Stimulated activated CD4-positive, alpha-beta T cell treated with anti-CD3 and anti-CD28 coated beads, Interleukin-2, amount 100 ng/mL, for 4 hours (primary cell): Measurements from ENCODE around the gene KCNMA1.
"Not testable (repeated sequence)": the region's sequence is repeated elsewhere in the genome, so short reads cannot be mapped to it uniquely, and the experiment has no call there.

Experiments
- DNase-seq: peaks from one replicate; pipeline ENCODE4 v3.0.0-alpha.2; 2020; ENCODE audit warnings: low read depth

The KCNMA1 gene

GRCh38 chr10:77531441-77532001 lies 106.1 kb downstream of the KCNMA1 start:
- DNase-seq: no peak

DNA sequence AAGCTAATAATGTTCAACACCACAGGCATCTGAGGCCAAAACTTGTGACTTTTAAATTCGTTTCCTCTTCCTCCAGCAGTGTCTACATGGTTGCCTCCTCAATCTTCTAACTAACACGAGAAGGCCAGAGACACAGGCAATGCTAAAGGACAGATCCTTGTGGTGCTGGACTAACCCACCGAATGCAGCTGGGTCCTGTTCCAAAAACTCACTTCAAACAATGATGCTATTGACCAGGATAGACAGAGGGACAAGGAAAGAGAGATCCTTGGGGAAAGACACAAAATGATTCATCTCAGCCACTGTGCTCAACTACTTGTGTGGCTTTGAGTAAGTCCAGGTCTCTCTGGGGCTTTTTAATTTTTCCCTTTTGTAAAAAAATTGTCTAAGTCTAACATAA lies 107.6 kb downstream of the KCNMA1 start:
- DNase-seq: no peak

DNA sequence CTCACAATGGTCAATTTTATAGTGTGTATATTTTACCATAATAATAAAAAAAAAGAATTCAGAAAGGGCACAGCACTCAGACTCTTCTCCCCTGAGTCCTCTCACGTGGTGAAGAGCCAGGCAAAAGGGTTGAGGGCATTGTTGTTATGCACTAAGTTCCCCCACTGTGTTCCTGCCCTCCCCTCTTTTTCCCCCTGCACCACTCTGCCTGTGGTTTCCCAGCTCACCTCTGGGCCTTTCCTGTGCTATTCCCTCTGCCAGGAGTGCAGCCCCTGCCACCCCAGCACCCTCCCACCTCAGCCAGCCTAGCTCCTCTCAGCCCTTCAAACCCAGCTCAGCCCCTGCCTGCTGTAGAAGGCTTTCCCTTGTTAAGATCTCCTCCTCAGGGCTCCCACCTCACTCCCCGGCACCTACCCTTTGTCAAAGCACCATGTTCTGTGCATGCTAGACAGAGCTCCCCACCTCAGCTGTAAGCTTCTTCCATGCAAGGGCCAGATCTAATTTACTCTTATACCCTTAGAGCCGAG lies 108.5 kb downstream of the KCNMA1 start:
- DNase-seq: no peak

DNA sequence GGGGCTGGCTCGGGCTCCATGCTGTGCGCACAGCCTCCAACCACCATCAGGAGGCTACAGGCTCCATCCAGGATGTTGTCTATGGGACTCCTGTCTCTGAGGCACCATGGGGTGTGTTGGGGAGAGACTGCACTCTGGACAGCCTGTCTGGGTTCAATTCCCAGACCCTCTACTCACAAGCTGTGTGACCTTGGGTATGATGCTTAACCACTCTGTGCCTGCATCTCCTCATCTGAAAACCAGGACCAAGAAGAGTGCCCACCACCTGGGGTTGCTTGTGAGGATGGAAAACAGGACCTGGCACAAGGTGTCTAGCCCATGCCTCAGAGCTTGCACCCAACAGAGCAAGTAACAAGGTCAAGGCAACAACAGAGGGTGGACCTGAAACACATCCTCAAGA lies 109.8 kb downstream of the KCNMA1 start:
- no peak for DNase-seq

GRCh38 chr10:77526868-77527617 lies 110.6 kb downstream of the KCNMA1 start:
- DNase-seq: no peak

- DNase-seq: no peak
Observed at GRCh38 chr10:77524281-77524711, 113.3 kb downstream of the KCNMA1 start.

- no peak for DNase-seq
Observed at GRCh38 chr10:77522268-77522809, 115.3 kb downstream of the KCNMA1 start.

DNA sequence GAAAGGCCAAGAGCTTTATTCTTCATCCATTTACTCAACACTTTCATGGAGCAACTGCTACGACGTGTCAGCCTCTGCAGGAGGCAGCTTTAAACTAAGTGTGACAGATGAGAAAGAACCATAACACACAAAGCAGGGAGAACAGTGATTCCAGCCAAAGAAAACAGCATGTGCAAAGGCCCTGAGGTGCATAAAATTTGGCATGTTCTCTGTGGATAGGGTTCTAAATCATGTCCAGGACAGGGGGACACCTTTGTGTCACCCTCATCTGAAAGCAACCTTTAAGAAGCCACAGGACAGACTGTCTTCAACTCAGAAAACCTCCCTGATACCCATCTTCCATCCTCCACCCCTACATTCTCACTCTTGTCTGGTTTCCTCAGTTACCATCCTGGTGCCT lies 116.6 kb downstream of the KCNMA1 start:
- DNase-seq: no peak

DNA sequence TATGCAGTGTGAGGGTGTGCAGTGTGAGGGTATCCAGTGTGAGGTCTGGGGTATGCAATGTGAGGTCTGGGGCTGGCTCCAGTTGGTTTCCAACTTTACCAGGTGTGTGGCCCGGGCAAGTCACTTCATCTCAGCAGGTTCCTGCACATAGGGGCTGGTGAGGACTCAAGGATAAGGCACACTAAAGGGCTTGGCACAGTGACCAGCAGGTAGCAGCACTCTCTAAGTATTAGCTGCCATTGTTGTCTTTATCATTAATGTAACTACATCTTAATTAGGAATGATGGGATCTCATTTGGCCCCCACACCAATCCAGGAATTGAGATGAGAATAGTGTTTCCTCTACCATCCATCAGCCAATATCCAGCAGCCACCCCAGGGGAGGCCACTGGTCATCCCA lies 117.3 kb downstream of the KCNMA1 start:
- DNase-seq: no peak

GRCh38 chr10:77519791-77520190 lies 117.8 kb downstream of the KCNMA1 start:
- not testable (repeated sequence) for DNase-seq

GRCh38 chr10:77518910-77519274 lies 118.7 kb downstream of the KCNMA1 start:
- no peak for DNase-seq

DNA sequence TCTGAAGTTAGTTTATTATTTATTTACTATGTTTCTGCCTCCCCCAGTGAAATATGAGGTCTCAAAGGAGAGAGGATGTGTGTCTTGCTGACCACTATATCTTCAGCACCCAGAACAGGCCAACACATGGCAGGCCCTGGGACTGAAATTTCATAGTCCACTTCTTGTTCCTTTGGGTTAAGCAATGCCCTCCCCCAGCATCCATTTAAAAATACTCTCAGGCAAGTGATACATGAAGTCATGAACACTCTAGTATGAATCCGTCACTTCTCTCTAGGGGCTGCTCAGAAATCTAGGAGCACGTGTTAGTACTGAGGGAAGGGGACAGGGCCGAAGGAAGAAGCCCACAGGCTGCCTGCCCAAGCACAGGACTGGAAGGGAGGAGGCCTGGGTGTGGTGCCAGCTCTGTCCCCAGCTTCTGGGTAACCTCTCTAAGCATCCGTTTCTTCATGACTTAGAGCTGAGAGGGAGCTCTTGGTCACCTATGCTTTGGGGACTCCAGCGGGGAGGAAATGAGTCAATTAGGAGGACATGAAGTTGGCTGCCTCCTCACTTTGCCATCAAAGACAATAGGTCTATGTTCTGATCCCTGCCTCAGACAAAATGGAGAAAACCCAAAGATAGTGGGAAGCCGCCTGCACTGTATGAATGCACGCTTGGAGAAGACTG lies 119.2 kb downstream of the KCNMA1 start:
- DNase-seq: no peak

GRCh38 chr10:77516575-77516974 lies 121.0 kb downstream of the KCNMA1 start:
- no peak for DNase-seq

- no peak for DNase-seq
Observed at GRCh38 chr10:77514870-77515269, 122.7 kb downstream of the KCNMA1 start.

- DNase-seq: no peak
Observed at GRCh38 chr10:77513781-77514331, 123.8 kb downstream of the KCNMA1 start.

- no peak for DNase-seq
Observed at GRCh38 chr10:77513220-77513619, 124.4 kb downstream of the KCNMA1 start.

- no peak for DNase-seq
Observed at GRCh38 chr10:77512219-77512578, 125.4 kb downstream of the KCNMA1 start.

DNA sequence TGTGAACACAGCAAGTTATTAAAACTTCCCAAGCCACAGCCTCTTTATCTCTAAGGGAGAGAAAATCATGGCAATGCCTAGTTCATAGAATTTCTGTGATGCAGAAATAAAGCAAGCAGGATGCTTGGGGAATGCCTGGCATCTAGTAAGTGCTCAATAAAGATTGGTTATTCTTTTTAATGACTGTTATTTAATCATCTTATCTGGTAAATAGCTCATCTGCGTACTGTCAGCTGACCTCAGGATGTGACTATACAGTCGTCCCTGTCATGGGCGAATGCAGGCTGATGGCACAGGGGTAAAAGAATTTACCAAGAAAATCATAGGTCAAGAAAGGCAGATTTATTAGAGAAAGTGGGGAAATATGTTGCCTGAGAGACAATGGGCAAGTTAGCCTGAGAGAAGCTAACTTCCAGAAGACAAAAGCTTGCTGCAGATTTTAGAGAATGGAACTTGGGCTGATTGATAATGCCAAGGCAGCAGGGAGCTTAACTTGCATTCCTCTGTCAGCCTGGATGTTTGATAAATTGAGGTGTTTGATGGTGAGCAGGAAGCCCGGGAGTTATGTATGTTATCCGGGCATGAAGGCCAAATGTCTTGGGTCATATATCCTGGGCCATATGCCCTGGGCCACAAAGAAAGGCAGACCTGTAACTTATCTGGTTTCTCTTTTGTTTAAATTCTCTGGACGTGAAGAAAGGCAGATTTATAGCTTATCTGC lies 126.0 kb downstream of the KCNMA1 start:
- no peak for DNase-seq

GRCh38 chr10:77510695-77511094 lies 126.9 kb downstream of the KCNMA1 start:
- DNase-seq: no peak

DNA sequence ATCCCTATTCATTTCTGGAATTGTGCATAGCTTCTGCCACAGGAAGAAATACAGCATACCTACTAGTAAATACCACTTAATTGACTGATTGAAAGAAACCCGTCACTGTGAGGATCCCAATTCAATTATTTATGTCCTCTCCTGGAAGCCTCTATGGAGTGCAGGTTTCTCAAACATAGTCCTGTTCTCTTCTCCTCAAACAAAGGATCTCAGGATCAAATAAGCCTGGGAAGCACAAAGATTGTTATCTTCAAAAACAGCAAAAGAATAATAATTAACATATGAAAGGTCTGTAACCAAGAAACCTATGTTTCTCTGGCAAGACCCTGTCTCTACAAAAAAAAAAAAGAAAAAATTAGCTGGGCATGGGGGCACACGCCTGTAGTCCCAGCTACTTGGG lies 127.3 kb downstream of the KCNMA1 start:
- DNase-seq: no peak

DNA sequence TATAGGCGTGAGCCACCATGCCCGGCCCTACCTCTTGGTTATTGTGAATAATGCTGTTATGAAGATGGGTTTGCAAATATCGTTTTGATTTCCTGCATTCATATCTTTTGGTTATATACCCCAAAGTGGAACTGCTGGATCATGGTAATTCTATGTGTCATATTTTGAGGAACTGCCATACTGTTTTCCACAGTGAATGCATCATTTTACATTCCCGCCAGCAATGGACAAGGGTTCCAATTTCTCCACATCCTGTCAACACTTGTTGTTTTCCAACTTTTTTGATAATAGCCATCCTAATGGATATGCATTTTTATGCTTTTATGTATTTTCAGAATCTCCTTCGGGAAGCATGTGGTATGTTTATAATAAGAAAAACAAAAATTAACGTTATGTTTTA lies 128.2 kb downstream of the KCNMA1 start:
- no peak for DNase-seq

DNA sequence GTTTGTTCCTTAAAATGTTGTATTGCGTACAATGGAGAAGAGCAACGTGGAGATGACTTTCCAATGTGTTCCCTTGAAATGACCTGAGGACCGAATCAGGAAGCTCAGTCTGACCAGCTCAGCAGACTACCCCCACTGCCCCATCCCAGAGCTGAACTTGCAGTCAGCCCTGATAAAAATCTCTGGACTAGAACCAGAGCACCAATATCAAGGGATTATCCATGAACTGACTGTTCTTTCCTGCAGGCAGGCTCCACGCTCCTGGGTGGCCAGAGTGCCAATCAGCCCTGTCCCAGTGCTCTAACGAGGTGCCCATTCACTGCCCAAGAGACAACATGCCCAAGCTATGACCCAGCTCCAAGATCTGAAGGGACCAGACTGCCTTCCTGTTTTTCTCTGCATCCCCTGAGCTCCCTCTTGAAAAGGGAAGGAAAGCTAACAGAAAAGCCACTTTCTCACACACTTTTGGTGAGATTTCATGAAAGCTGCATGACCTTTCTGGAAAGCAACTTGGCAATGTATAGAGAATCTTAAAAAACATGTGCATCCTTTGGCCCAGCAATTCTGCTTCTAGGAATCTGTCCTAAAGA lies 130.2 kb downstream of the KCNMA1 start:
- DNase-seq: no peak
